ENCODE data around the gene UROC1.

DNA sequence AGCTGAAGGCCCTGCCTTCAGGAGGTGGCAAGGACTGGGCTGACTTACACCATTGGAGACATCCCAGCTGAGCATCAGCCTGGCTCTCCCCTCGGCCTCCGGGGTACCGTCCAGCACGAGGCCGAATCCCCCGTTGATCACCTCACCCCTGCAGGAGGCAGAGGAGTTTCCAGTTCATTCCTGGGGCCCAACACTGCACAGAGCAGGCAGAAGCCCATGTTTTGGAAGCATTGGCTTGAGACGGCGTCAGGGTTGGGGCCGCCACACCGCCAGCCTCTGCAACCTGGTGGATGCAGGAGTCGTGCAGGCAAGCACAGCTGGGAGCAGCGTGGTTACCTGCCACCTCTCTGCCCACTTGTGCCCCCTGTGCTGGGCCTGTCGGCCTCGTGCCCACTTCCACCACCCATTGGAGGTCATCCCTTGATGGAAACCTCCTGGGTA, 34.2 kb downstream of the UROC1 start:
- TF ChIP-seq POLR2A (IDR thresholded peaks at IDR 0.05; ENCODE audit: low read length) (no peak), GATA1 (IDR thresholded peaks at IDR 0.05; ENCODE audit: low read depth, low read length) (no peak)
